ENCODE results near the gene CEACAM7.
"Not testable (repeated sequence)": the region's sequence is repeated elsewhere in the genome, so short reads cannot be mapped to it uniquely, and the experiment has no call there.

Gene CEACAM7

GRCh38 chr19:41699968-41700323 is 11.9 kb upstream of the CEACAM7 start:
- DNase-seq: no peak

- no peak for DNase-seq
Measured at GRCh38 chr19:41699231-41699967, 11.3 kb upstream of the CEACAM7 start.

- DNase-seq: no peak
Measured at GRCh38 chr19:41698746-41699230, 10.7 kb upstream of the CEACAM7 start.

GRCh38 chr19:41697198-41697855 is 9.3 kb upstream of the CEACAM7 start:
- DNase-seq: no peak

- DNase-seq: no peak
Measured at GRCh38 chr19:41696402-41697197, 8.5 kb upstream of the CEACAM7 start.

GRCh38 chr19:41695745-41696144 is 7.7 kb upstream of the CEACAM7 start:
- no peak for DNase-seq

GRCh38 chr19:41694831-41695635 is 7.0 kb upstream of the CEACAM7 start:
- DNase-seq: no peak

- DNase-seq: no peak
Measured at GRCh38 chr19:41694196-41694595, 6.1 kb upstream of the CEACAM7 start.

- DNase-seq: no peak
Measured at GRCh38 chr19:41691268-41691970, 3.3 kb upstream of the CEACAM7 start.

- no peak for DNase-seq
Measured at GRCh38 chr19:41690801-41691065, 2.7 kb upstream of the CEACAM7 start.

GRCh38 chr19:41689993-41690800 is 2.1 kb upstream of the CEACAM7 start:
- DNase-seq: no peak

GRCh38 chr19:41688687-41689086 is 617 bp upstream of the CEACAM7 start:
- DNase-seq: no peak

GRCh38 chr19:41687419-41687818 is 651 bp downstream of the CEACAM7 start:
- no peak for DNase-seq

- no peak for DNase-seq
Measured at GRCh38 chr19:41682437-41682836, 5.6 kb downstream of the CEACAM7 start.

GRCh38 chr19:41671486-41671885 is 16.6 kb downstream of the CEACAM7 start:
- no peak for DNase-seq

- no peak for DNase-seq
Measured at GRCh38 chr19:41670755-41671154, 17.3 kb downstream of the CEACAM7 start.

- DNase-seq: no peak
Measured at GRCh38 chr19:41668315-41668714, 19.8 kb downstream of the CEACAM7 start.

GRCh38 chr19:41666075-41666474 is 22.0 kb downstream of the CEACAM7 start:
- no peak for DNase-seq

- no peak for DNase-seq
Measured at GRCh38 chr19:41657157-41657556, 30.9 kb downstream of the CEACAM7 start.

GRCh38 chr19:41656756-41657155 is 31.3 kb downstream of the CEACAM7 start:
- not testable (repeated sequence) for DNase-seq

GRCh38 chr19:41652250-41652649 is 35.8 kb downstream of the CEACAM7 start:
- no peak for DNase-seq

- no peak for DNase-seq
Measured at GRCh38 chr19:41649827-41650226, 38.2 kb downstream of the CEACAM7 start.

Data from NCI-H1930 (cell line).